Adrenal gland (tissue), 12 donors: Measurements from ENCODE around the gene PTPRO. TPM values are rescaled to one million over a fixed set of nuclear protein-coding genes. Genes with fewer than 3 reads are reported as not detected.

ENCODE experiments used
- DNase-seq, 7 donors: peaks; one replicate each; pipeline ENCODE4 v3.0.0-alpha.2; 2019 to 2020
- H3K27ac ChIP-seq, 5 donors: fragments of 200-600 bp; sonication (generic) in 4 of 5; 1 replicate in 3 of 5; 2 replicates in 2 of 5; pipeline versions ENCODE4 v1.5.1 to v1.8.0; 2016 to 2020; ENCODE audit warnings: mild to moderate bottlenecking in 1 of 5
- H3K27me3 ChIP-seq: fragments of 200-600 bp; 2 replicates; pipeline ENCODE4 v1.8.0; 2021
- H3K36me3 ChIP-seq, 2 donors: fragments of 200-600 bp; replicated peaks in 1 of 2; 1 replicate in 1 of 2; 2 replicates in 1 of 2; pipeline versions ENCODE4 v1.5.1 to v1.8.0; 2018 to 2022
- H3K4me1 ChIP-seq, 2 donors: fragments of 200-600 bp; replicated peaks in 1 of 2; 1 replicate in 1 of 2; 2 replicates in 1 of 2; pipeline versions ENCODE4 v1.5.1 to v1.8.0; 2018 to 2021
- H3K4me3 ChIP-seq, 4 donors: fragments of 200-600 bp; sonication (generic) in 3 of 4; one replicate each; pipeline ENCODE4 v1.5.1; 2016 to 2018
- H3K9me3 ChIP-seq, 3 donors: fragments of 200-600 bp; sonication (generic) in 1 of 3; replicated peaks in 1 of 3; 1 replicate in 2 of 3; 2 replicates in 1 of 3; pipeline versions ENCODE4 v1.5.1 to v1.8.0; 2016 to 2021
- POLR2A ChIP-seq, 2 donors: fragments of 450-650 bp; IDR thresholded peaks; one replicate each; pipeline ENCODE4 v1.6.1; 2017; ENCODE audit warnings: antibody characterized with exemption in 2 of 2, mild to moderate bottlenecking in 2 of 2, moderate library complexity in 1 of 2
- WGBS, 4 donors: extraction: QIAGEN DNeasy Blood & Tissue Kit in 2 of 4; methylation state at CpG; one replicate each; pipeline versions ENCODE4 v1.1.5 to v1.1.7; 2013 to 2017; 5-methylcytosine and 5-hydroxymethylcytosine counted together
- intact Hi-C, 2 donors: fragments of 100-400 bp; cut with DNase I; formaldehyde crosslinking; loops; one replicate each; pipeline versions ENCODE4 v1.14.1 to v1.15.0; 2022 to 2023
- polyA plus RNA-seq, 3 donors: library from polyadenylated mRNA; stranded (reverse); fragments of 200-250 nt in 2 of 3; fragments of 350-450 nt in 1 of 3; fragmentation: Illumina TruSeq in 1 of 3; extraction: RNeasy Lipid Tissue Mini Kit (QIAGEN cat#74804) in 1 of 3; gene quantifications; one replicate each; pipeline ENCODE4 v1.2.3, GENCODE V29; 2013 to 2014
- total RNA-seq, 9 donors: library from RNA; depleted of rRNA in 4 of 9; stranded (reverse); fragments of >200 nt in 4 of 9; fragments of 120-200 nt in 1 of 9; fragmentation: NEBNext Ultra II Directional in 1 of 9; extraction: Animal tissue kit (Norgen Biotek cat#: 25700) in 1 of 9; gene quantifications; one replicate each; pipeline versions ENCODE4 v1.1.0 to v1.2.4, GENCODE V29; 2013 to 2023
- TF ChIP-seq, protein P1 (sequence below), 6 experiments: fragments of 450-650 bp in 4 of 6; fragments of 200-600 bp in 2 of 6; sonication (generic) in 1 of 6; IDR thresholded peaks; 1 replicate in 5 of 6; 2 replicates in 1 of 6; pipeline versions ENCODE4 v1.5.1 to v1.8.0; 2016 to 2021; ENCODE audit warnings: antibody characterized with exemption in 6 of 6, mild to moderate bottlenecking in 2 of 6, moderate library complexity in 1 of 6
- donor health status: healthy with polysubstance abuse.
- donor health status: Bipolar disorder and iron deficiency.
- donor health status: DM: yes; HTN: yes; CAD: no.
- donor health status: DM: no; HTN: no; CAD: no.
- donor health status: DM: no; HTN: no; CAD: no.
- donor health status: DM: yes; HTN: yes; CAD: no.

The PTPRO gene
- total and polyA plus RNA-seq, 12 donors, result 0.36 to 11.5 (median 2.6) TPM

- Histone ChIP-seq H3K4me1 (no peaks in the 10 kb centered on the region), H3K4me3 (no peak overlapping the region), H3K27me3 (no peaks in the 10 kb centered on the region), H3K9me3 (peaks cover 0 to 10% (median 4%) of the 10 kb centered on the region in 3 donors), H3K36me3 (no peaks in the 10 kb centered on the region), H3K27ac (no peak overlapping the region)
- DNase-seq, result no peak
- no peak for TF ChIP-seq POLR2A (IDR thresholded peaks at IDR 0.05)
- TF ChIP-seq, protein P1, sequence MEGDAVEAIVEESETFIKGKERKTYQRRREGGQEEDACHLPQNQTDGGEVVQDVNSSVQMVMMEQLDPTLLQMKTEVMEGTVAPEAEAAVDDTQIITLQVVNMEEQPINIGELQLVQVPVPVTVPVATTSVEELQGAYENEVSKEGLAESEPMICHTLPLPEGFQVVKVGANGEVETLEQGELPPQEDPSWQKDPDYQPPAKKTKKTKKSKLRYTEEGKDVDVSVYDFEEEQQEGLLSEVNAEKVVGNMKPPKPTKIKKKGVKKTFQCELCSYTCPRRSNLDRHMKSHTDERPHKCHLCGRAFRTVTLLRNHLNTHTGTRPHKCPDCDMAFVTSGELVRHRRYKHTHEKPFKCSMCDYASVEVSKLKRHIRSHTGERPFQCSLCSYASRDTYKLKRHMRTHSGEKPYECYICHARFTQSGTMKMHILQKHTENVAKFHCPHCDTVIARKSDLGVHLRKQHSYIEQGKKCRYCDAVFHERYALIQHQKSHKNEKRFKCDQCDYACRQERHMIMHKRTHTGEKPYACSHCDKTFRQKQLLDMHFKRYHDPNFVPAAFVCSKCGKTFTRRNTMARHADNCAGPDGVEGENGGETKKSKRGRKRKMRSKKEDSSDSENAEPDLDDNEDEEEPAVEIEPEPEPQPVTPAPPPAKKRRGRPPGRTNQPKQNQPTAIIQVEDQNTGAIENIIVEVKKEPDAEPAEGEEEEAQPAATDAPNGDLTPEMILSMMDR (IDR thresholded peaks at IDR 0.05), result no peak
- WGBS, 4 donors, result 43 to 63% (median 54%) methylated on average over 1 of the region's 1 CpG
- intact Hi-C loops, result no loop called here
Observed at GRCh38 chr12:15453613-15454012, 131.3 kb downstream of the PTPRO start.

- Histone ChIP-seq H3K4me1 (no peaks in the 10 kb centered on the region), H3K9me3 (peaks cover 0 to 10% (median 4%) of the 10 kb centered on the region in 3 donors), H3K27me3 (no peaks in the 10 kb centered on the region), H3K27ac (no peak overlapping the region), H3K36me3 (no peaks in the 10 kb centered on the region), H3K4me3 (no peak overlapping the region)
- no peak for TF ChIP-seq POLR2A (IDR thresholded peaks at IDR 0.05)
- TF ChIP-seq, protein P1 (IDR thresholded peaks at IDR 0.05), result no peak
- intact Hi-C loops, result no loop called here
- DNase-seq, result no peak
- 77 to 86% (median 83%) methylated on average over 1 of the region's 1 CpG for WGBS, 4 donors
Observed at GRCh38 chr12:15458008-15458407, 135.7 kb downstream of the PTPRO start.

- WGBS, 4 donors, result 48 to 62% (median 54%) methylated on average over 2 of the region's 2 CpGs
- Histone ChIP-seq H3K4me3 (no peak overlapping the region), H3K27me3 (no peaks in the 10 kb centered on the region), H3K36me3 (no peaks in the 10 kb centered on the region), H3K27ac (no peak overlapping the region), H3K4me1 (no peaks in the 10 kb centered on the region), H3K9me3 (no peaks in the 10 kb centered on the region)
- intact Hi-C loops, result no loop called here
- no peak for TF ChIP-seq POLR2A (IDR thresholded peaks at IDR 0.05)
- TF ChIP-seq, protein P1 (IDR thresholded peaks at IDR 0.05), result no peak
- no peak for DNase-seq
Observed at GRCh38 chr12:15468911-15469310, 146.6 kb downstream of the PTPRO start.

- Histone ChIP-seq H3K4me3 (no peak overlapping the region), H3K4me1 (no peaks in the 10 kb centered on the region), H3K36me3 (no peaks in the 10 kb centered on the region), H3K9me3 (no peaks in the 10 kb centered on the region), H3K27ac (no peak overlapping the region), H3K27me3 (no peaks in the 10 kb centered on the region)
- TF ChIP-seq, protein P1 (IDR thresholded peaks at IDR 0.05), result no peak
- TF ChIP-seq POLR2A (IDR thresholded peaks at IDR 0.05), result no peak
- intact Hi-C loops, result no loop called here
- no peak for DNase-seq
- WGBS, 4 donors, result 46 to 59% (median 54%) methylated on average over 4 of the region's 4 CpGs
Observed at GRCh38 chr12:15469356-15469755, 147.0 kb downstream of the PTPRO start.
